Measurements from ENCODE around the gene TSPAN19. TPM values are rescaled to one million over a fixed set of nuclear protein-coding genes. Genes with fewer than 3 reads are reported as not detected.
A peak's percentile ranks its signal among the peaks of the same experiment; 100 is the strongest.

TSPAN19 gene
- total RNA-seq, 2 donors from 2014 or later: not detected

DNA sequence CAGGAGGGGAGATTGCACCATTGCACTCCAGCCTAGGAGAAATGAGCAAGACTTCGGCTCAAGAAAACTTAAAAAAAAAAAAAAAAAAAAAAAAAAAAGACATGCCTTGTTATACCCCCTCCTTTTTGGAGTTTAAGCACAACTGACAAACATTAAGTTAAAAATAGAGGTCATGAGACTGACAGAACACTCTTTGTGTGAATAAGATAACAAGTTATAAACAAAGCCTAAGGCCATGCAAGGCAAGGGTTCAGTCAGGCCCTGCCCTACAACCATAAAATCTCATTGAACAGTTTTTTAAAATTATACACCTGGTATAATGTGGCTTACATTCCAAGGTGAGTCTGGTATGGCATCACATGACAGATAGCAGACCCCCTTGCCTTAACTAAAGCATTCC is 39.3 kb downstream of the TSPAN19 start:
- no peak for DNase-seq
- no peaks in the 10 kb centered on the region for H3K27me3 Mint-ChIP-seq (ENCODE audit: insufficient read depth)
- no peak overlapping the region for H3K4me3 ChIP-seq (ENCODE audit: low read length)
- 89% methylated on average over 1 of the region's 1 CpG; no CpG with 5 or more reads in 1 of the 2 experiments for WGBS, 2 experiments (ENCODE audit: insufficient coverage in 1 of 2, insufficient read length in 1 of 2)
- no peak for TF ChIP-seq CTCF (conservative IDR thresholded peaks at IDR 0.05)
- no peaks in the 10 kb centered on the region for H3K4me1 ChIP-seq (ENCODE audit: control insufficient read depth, insufficient read depth, low read length)
- H3K36me3 ChIP-seq (ENCODE audit: control insufficient read depth, insufficient read depth, low read length): no peaks in the 10 kb centered on the region
- H3K36me3 Mint-ChIP-seq (ENCODE audit: low read depth): no peaks in the 10 kb centered on the region
- no peak overlapping the region for H3K27ac ChIP-seq (ENCODE audit: low read depth, low read length)
- no peaks in the 10 kb centered on the region for H3K9me3 Mint-ChIP-seq
- no peak overlapping the region for H3K9ac ChIP-seq (ENCODE audit: extremely low read depth, low read length, poor library complexity, severe bottlenecking)
- no peaks in the 10 kb centered on the region for H3K27me3 ChIP-seq (ENCODE audit: control insufficient read depth, insufficient read depth, low read length, poor library complexity, severe bottlenecking)
- no peak overlapping the region for H3K27ac Mint-ChIP-seq
- no peak overlapping the region for H3K4me3 Mint-ChIP-seq
- H3K4me1 Mint-ChIP-seq: peaks cover 12% of the 10 kb centered on the region
- H3K9me3 ChIP-seq (ENCODE audit: control insufficient read depth, low read length): no peaks in the 10 kb centered on the region

DNA sequence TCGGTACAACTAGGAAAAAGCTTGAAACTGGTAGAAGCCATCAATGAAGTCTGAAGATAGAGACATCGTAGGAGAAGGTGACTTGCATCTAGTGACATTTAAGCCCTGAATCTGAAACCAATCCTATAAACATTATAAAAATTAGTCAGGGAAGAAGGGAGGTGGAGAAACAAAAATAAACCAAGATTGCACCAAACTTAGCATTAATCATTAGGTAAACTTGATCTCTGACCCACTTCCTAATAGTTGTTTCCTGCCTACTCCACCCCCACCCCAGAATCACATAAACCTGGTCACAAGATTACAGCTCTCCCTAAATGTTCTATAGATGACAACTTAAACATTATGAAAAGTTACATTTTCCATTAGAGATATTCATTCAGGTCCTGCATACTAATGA is 40.4 kb downstream of the TSPAN19 start:
- H3K4me3 Mint-ChIP-seq: no peak overlapping the region
- Histone ChIP-seq H3K4me1 (ENCODE audit: control insufficient read depth, insufficient read depth, low read length) (no peaks in the 10 kb centered on the region), H3K9me3 (ENCODE audit: control insufficient read depth, low read length) (no peaks in the 10 kb centered on the region), H3K27ac (ENCODE audit: low read depth, low read length) (no peak overlapping the region), H3K27me3 (ENCODE audit: control insufficient read depth, insufficient read depth, low read length, poor library complexity, severe bottlenecking) (no peaks in the 10 kb centered on the region), H3K9ac (ENCODE audit: extremely low read depth, low read length, poor library complexity, severe bottlenecking) (no peak overlapping the region), H3K36me3 (ENCODE audit: control insufficient read depth, insufficient read depth, low read length) (no peaks in the 10 kb centered on the region), H3K4me3 (ENCODE audit: low read length) (no peak overlapping the region)
- no peak for TF ChIP-seq CTCF (conservative IDR thresholded peaks at IDR 0.05)
- DNase-seq: no peak
- WGBS, 2 experiments (ENCODE audit: insufficient coverage in 1 of 2, insufficient read length in 1 of 2): 79 to 100% methylated on average over 1 of the region's 2 CpGs
- peaks cover 12% of the 10 kb centered on the region for H3K4me1 Mint-ChIP-seq
- H3K27me3 Mint-ChIP-seq (ENCODE audit: insufficient read depth): no peaks in the 10 kb centered on the region
- H3K9me3 Mint-ChIP-seq: no peaks in the 10 kb centered on the region
- no peaks in the 10 kb centered on the region for H3K36me3 Mint-ChIP-seq (ENCODE audit: low read depth)
- no peak overlapping the region for H3K27ac Mint-ChIP-seq

DNA sequence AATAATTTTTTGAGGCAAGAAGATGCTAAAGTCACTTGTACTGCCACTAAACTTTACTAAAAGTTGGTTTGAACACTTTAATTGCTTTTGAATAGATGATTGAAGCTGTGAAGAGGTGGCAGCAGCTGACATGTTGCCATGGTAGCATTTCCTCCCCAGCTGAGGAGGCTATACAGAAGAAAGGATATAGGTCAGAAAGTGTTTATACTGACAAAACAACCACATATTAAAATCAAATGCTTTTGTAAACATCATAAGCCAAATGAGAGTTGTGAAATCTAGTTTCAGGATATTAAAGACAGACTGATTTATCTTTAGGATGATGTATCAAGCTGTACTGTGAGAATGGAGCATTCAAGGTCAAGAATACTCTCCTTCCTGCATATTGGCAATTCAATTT is 41.7 kb downstream of the TSPAN19 start:
- Histone ChIP-seq H3K27ac (ENCODE audit: low read depth, low read length) (peak overlapping the region; percentile 29), H3K4me1 (ENCODE audit: control insufficient read depth, insufficient read depth, low read length) (no peaks in the 10 kb centered on the region), H3K36me3 (ENCODE audit: control insufficient read depth, insufficient read depth, low read length) (no peaks in the 10 kb centered on the region), H3K9me3 (ENCODE audit: control insufficient read depth, low read length) (no peaks in the 10 kb centered on the region), H3K27me3 (ENCODE audit: control insufficient read depth, insufficient read depth, low read length, poor library complexity, severe bottlenecking) (no peaks in the 10 kb centered on the region), H3K9ac (ENCODE audit: extremely low read depth, low read length, poor library complexity, severe bottlenecking) (no peak overlapping the region), H3K4me3 (ENCODE audit: low read length) (no peak overlapping the region)
- H3K4me3 Mint-ChIP-seq: no peak overlapping the region
- H3K9me3 Mint-ChIP-seq: no peaks in the 10 kb centered on the region
- no peaks in the 10 kb centered on the region for H3K36me3 Mint-ChIP-seq (ENCODE audit: low read depth)
- H3K4me1 Mint-ChIP-seq: peaks cover 12% of the 10 kb centered on the region
- no peak overlapping the region for H3K27ac Mint-ChIP-seq
- no peaks in the 10 kb centered on the region for H3K27me3 Mint-ChIP-seq (ENCODE audit: insufficient read depth)
- no peak for TF ChIP-seq CTCF (conservative IDR thresholded peaks at IDR 0.05)
- DNase-seq: no peak

All from endodermal cell (in vitro differentiated cells).